ENCODE data around the gene BMP8B.

BMP8B gene

GRCh38 chr1:39755965-39756659 is 32.6 kb downstream of the BMP8B start:
- no peak for DNase-seq

GRCh38 chr1:39754906-39755504 is 33.7 kb downstream of the BMP8B start:
- no peak for DNase-seq

- DNase-seq = no peak
Observed at GRCh38 chr1:39754026-39754570, 34.6 kb downstream of the BMP8B start.

GRCh38 chr1:39753132-39754025 is 35.3 kb downstream of the BMP8B start:
- DNase-seq = no peak

GRCh38 chr1:39752703-39753102 is 36.0 kb downstream of the BMP8B start:
- DNase-seq = no peak

- DNase-seq = no peak
Observed at GRCh38 chr1:39751595-39751994, 37.1 kb downstream of the BMP8B start.

GRCh38 chr1:39745016-39745670 is 43.5 kb downstream of the BMP8B start:
- DNase-seq = no peak

- peak; percentile 99 for DNase-seq
Observed at GRCh38 chr1:39738622-39739366, 49.9 kb downstream of the BMP8B start, which contains the start of gene PPIE. PPIE (plus strand) TSS chr1:39738882; CDS start chr1:39738901, 19 bp downstream.

- DNase-seq = no peak
Observed at GRCh38 chr1:39737546-39738169, 51.0 kb downstream of the BMP8B start.

GRCh38 chr1:39735731-39736130 is 52.9 kb downstream of the BMP8B start:
- DNase-seq = peak in 1 of 2 experiments; percentile 28

- no peak for DNase-seq
Observed at GRCh38 chr1:39733161-39733560, 55.5 kb downstream of the BMP8B start.

GRCh38 chr1:39732730-39733129 is 55.9 kb downstream of the BMP8B start:
- DNase-seq = no peak

- no peak for DNase-seq
Observed at GRCh38 chr1:39729842-39730241, 58.8 kb downstream of the BMP8B start.

- DNase-seq = no peak
Observed at GRCh38 chr1:39729030-39729429, 59.6 kb downstream of the BMP8B start.

GRCh38 chr1:39727932-39728317 is 60.7 kb downstream of the BMP8B start:
- DNase-seq = no peak

GRCh38 chr1:39727221-39727931 is 61.3 kb downstream of the BMP8B start:
- DNase-seq = no peak

- no peak for DNase-seq
Observed at GRCh38 chr1:39726600-39726999, 62.1 kb downstream of the BMP8B start.

GRCh38 chr1:39722495-39722894 is 66.2 kb downstream of the BMP8B start:
- DNase-seq = no peak

GRCh38 chr1:39721664-39722063 is 67.0 kb downstream of the BMP8B start:
- no peak for DNase-seq

GRCh38 chr1:39720094-39720999 is 68.3 kb downstream of the BMP8B start:
- DNase-seq = no peak
